ENCODE measurements around the gene RNF157. TPM values are rescaled to one million over a fixed set of nuclear protein-coding genes. Genes with fewer than 3 reads are reported as not detected.

Gene RNF157
- total and polyA plus RNA-seq, 2 experiments from 2014 or later, result 5.0 to 8.6 TPM

- peaks cover 29% of the 10 kb centered on the region for H3K4me1 ChIP-seq (ENCODE audit: insufficient read depth)
- peaks cover 39% of the 10 kb centered on the region for H3K79me2 ChIP-seq
- peak within 1 kb of the TSS; percentile 93 for H3K27ac ChIP-seq
- WGBS (ENCODE audit: low lambda C conversion rate, missing lambda C conversion rate), result under 1% methylated on average over 70 of the region's 94 CpGs
- TF ChIP-seq EZH2phosphoT487 (IDR thresholded peaks at IDR 0.05; ENCODE audit: low read depth, severe bottlenecking, unreplicated experiment) (no peak), CTCF (IDR thresholded peaks at IDR 0.05; ENCODE audit: poor library complexity) (no peak), EZH2 (IDR thresholded peaks at IDR 0.05; ENCODE audit: borderline replicate concordance) (no peak)
- DNase-seq (ENCODE audit: low spot score), result peak; percentile 99
- no peaks in the 10 kb centered on the region for H3K36me3 ChIP-seq (replicated peaks; ENCODE audit: insufficient read depth, low read depth)
- peak within 1 kb of the TSS; percentile 55 for H2AFZ ChIP-seq
- H3K4me2 ChIP-seq, result peak within 1 kb of the TSS; percentile 84
- H3K9me2 ChIP-seq (replicated peaks; ENCODE audit: insufficient read depth), result no peaks in the 10 kb centered on the region
- H4K20me1 ChIP-seq (ENCODE audit: insufficient read depth, poor library complexity, severe bottlenecking), result no peaks in the 10 kb centered on the region
- H3K27me3 ChIP-seq, result no peaks in the 10 kb centered on the region
- H3K4me3 ChIP-seq, result peak within 1 kb of the TSS; percentile 82
- H3K9me3 ChIP-seq (ENCODE audit: low read depth), result no peaks in the 10 kb centered on the region
These were observed 24.7 kb upstream of the RNF157 start, which contains the start of gene UBALD2 for GRCh38 chr17:76264755-76265623. TSS of gene UBALD2 (plus strand) at chr17:76265348. CDS start at chr17:76265506, 158 bp downstream.

GRCh38 chr17:76264425-76264754 is 24.1 kb upstream of the RNF157 start:
- H3K4me2 ChIP-seq, result peak overlapping the region; percentile 47
- no peaks in the 10 kb centered on the region for H3K9me2 ChIP-seq (replicated peaks; ENCODE audit: insufficient read depth)
- H3K27me3 ChIP-seq, result no peaks in the 10 kb centered on the region
- H3K27ac ChIP-seq, result peak overlapping the region; percentile 93
- DNase-seq (ENCODE audit: low spot score), result no peak
- H4K20me1 ChIP-seq (ENCODE audit: insufficient read depth, poor library complexity, severe bottlenecking), result no peaks in the 10 kb centered on the region
- H3K79me2 ChIP-seq, result peaks cover 37% of the 10 kb centered on the region
- peaks cover 29% of the 10 kb centered on the region for H3K4me1 ChIP-seq (ENCODE audit: insufficient read depth)
- WGBS (ENCODE audit: low lambda C conversion rate, missing lambda C conversion rate), result 73% methylated on average over 9 of the region's 9 CpGs
- TF ChIP-seq CTCF (IDR thresholded peaks at IDR 0.05; ENCODE audit: poor library complexity), result no peak
- H3K4me3 ChIP-seq, result no peak overlapping the region
- H3K9me3 ChIP-seq (ENCODE audit: low read depth), result no peaks in the 10 kb centered on the region
- no peaks in the 10 kb centered on the region for H3K36me3 ChIP-seq (replicated peaks; ENCODE audit: insufficient read depth, low read depth)
- no peak overlapping the region for H2AFZ ChIP-seq

- H3K4me2 ChIP-seq, result peak overlapping the region; percentile 47
- DNase-seq (ENCODE audit: low spot score), result no peak
- no peaks in the 10 kb centered on the region for H3K27me3 ChIP-seq
- no peaks in the 10 kb centered on the region for H3K36me3 ChIP-seq (replicated peaks; ENCODE audit: insufficient read depth, low read depth)
- H4K20me1 ChIP-seq (ENCODE audit: insufficient read depth, poor library complexity, severe bottlenecking), result no peaks in the 10 kb centered on the region
- 100% methylated on average over 5 of the region's 5 CpGs for WGBS (ENCODE audit: low lambda C conversion rate, missing lambda C conversion rate)
- peaks cover 29% of the 10 kb centered on the region for H3K4me1 ChIP-seq (ENCODE audit: insufficient read depth)
- TF ChIP-seq CTCF (IDR thresholded peaks at IDR 0.05; ENCODE audit: poor library complexity), result no peak
- TF ChIP-seq EZH2phosphoT487 (IDR thresholded peaks at IDR 0.05; ENCODE audit: low read depth, severe bottlenecking, unreplicated experiment), result no peak
- no peak for TF ChIP-seq EZH2 (IDR thresholded peaks at IDR 0.05; ENCODE audit: borderline replicate concordance)
- H3K9me3 ChIP-seq (ENCODE audit: low read depth), result no peaks in the 10 kb centered on the region
- H3K4me3 ChIP-seq, result no peak overlapping the region
- peak overlapping the region; percentile 93 for H3K27ac ChIP-seq
- no peak overlapping the region for H2AFZ ChIP-seq
- no peaks in the 10 kb centered on the region for H3K9me2 ChIP-seq (replicated peaks; ENCODE audit: insufficient read depth)
- peaks cover 33% of the 10 kb centered on the region for H3K79me2 ChIP-seq
These were observed 23.6 kb upstream of the RNF157 start for GRCh38 chr17:76263896-76264295.

Data from hepatocyte (in vitro differentiated cells).